Transverse colon (tissue), 3 donors: ENCODE measurements around the gene APOL1.

Experiments
- POLR2A ChIP-seq: fragments of 450-650 bp; IDR thresholded peaks from one replicate; pipeline ENCODE4 v1.6.1; 2016; ENCODE audit warnings: antibody characterized with exemption, mild to moderate bottlenecking, moderate library complexity
- TF ChIP-seq, protein P1 (sequence below), 5 experiments: fragments of 200-600 bp in 3 of 5; fragments of 450-650 bp in 2 of 5; sonication (generic) in 3 of 5; IDR thresholded peaks; 1 replicate in 2 of 5; 2 replicates in 3 of 5; pipeline ENCODE4 v1.5.1; 2016 to 2017; ENCODE audit warnings: antibody characterized with exemption in 5 of 5, inconsistent platforms in 3 of 5, mild to moderate bottlenecking in 2 of 5, moderate library complexity in 1 of 5

DNA sequence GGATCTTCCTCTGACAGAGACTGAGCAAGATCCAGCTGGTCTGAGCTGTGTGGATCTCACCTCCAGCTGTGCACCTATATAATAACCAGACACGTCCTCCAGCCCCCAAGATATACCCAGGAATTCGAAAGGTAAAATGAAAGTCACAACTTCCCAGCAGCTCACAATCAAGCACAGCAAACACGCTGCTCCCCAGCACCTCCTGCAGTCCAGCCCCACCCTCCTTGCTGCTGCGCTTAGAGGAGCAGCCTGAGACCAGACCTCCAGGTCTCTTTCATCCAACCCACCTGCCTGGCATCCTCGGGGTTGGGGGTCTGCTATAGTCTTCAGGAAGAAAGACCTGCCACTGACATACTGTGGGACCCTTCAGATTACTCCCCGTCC, 48.3 kb upstream of the APOL1 start:
- TF ChIP-seq, protein P1, sequence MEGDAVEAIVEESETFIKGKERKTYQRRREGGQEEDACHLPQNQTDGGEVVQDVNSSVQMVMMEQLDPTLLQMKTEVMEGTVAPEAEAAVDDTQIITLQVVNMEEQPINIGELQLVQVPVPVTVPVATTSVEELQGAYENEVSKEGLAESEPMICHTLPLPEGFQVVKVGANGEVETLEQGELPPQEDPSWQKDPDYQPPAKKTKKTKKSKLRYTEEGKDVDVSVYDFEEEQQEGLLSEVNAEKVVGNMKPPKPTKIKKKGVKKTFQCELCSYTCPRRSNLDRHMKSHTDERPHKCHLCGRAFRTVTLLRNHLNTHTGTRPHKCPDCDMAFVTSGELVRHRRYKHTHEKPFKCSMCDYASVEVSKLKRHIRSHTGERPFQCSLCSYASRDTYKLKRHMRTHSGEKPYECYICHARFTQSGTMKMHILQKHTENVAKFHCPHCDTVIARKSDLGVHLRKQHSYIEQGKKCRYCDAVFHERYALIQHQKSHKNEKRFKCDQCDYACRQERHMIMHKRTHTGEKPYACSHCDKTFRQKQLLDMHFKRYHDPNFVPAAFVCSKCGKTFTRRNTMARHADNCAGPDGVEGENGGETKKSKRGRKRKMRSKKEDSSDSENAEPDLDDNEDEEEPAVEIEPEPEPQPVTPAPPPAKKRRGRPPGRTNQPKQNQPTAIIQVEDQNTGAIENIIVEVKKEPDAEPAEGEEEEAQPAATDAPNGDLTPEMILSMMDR (IDR thresholded peaks at IDR 0.05): no peak
- TF ChIP-seq POLR2A: no peak
